Vagina (tissue), 2 donors: Measurements from ENCODE around the gene JCAD.

Experiments used
- CTCF ChIP-seq, 3 experiments: fragments of 450-650 bp in 2 of 3; fragments of 200-600 bp in 1 of 3; sonication (generic) in 1 of 3; IDR thresholded peaks; one replicate each; pipeline ENCODE4 v1.5.1; 2017 to 2019; ENCODE audit warnings: antibody characterized with exemption in 3 of 3, mild to moderate bottlenecking in 2 of 3, moderate library complexity in 2 of 3
- POLR2A ChIP-seq, 2 donors: fragments of 450-650 bp; IDR thresholded peaks; one replicate each; pipeline ENCODE4 v1.6.1; 2017; ENCODE audit warnings: antibody characterized with exemption in 2 of 2, mild to moderate bottlenecking in 2 of 2, moderate library complexity in 2 of 2
- POLR2AphosphoS5 ChIP-seq, 2 donors: sonication (generic); formaldehyde crosslinking; IDR thresholded peaks; one replicate each; pipeline ENCODE4 v1.9.0; 2017; ENCODE audit warnings: antibody characterized with exemption in 2 of 2, mild to moderate bottlenecking in 2 of 2, low read depth in 1 of 2; ENCODE audit not compliant: insufficient read depth in 1 of 2

- TF ChIP-seq POLR2A (IDR thresholded peaks at IDR 0.05) (no peak), POLR2AphosphoS5 (IDR thresholded peaks at IDR 0.05; ENCODE audit: insufficient read depth in 1 of 2, low read depth in 1 of 2) (no peak), CTCF (IDR thresholded peaks at IDR 0.05) (no peak)
These were observed 1.4 kb downstream of the JCAD start for GRCh38 chr10:30057894-30058556.
